Endometrial microvascular endothelial cells (primary cell): ENCODE results near the gene CUBN. TPM values are rescaled to one million over a fixed set of nuclear protein-coding genes. Genes with fewer than 3 reads are reported as not detected.
"Not testable (repeated sequence)": the region's sequence is repeated elsewhere in the genome, so short reads cannot be mapped to it uniquely, and the experiment has no call there.

Experiments
- in situ Hi-C: cut with HindIII; loops from 2 replicates; pipeline ENCODE4 v1.10.0; 2017; ENCODE audit warnings: low sequenced_read_pairs, low pct_unique_long_range_greater_than_20kb; ENCODE audit errors: inconsistent ontology term
- total RNA-seq: library from RNA; depleted of rRNA; stranded (reverse); fragments of >200 nt; gene quantifications from one replicate; pipeline ENCODE4 v1.2.3, GENCODE V29; 2015; ENCODE audit errors: inconsistent ontology term

CUBN gene
- total RNA-seq, 1 donor from 2014 or later, result 0.74 TPM

- in situ Hi-C loops, result no loop called here
These were observed 14.4 kb upstream of the CUBN start for GRCh38 chr10:17144032-17144431.

GRCh38 chr10:17143055-17143690 is 13.6 kb upstream of the CUBN start:
- in situ Hi-C loops, result no loop called here

GRCh38 chr10:17141504-17142229 is 12.1 kb upstream of the CUBN start:
- in situ Hi-C loops, result no loop called here

GRCh38 chr10:17140386-17140761 is 10.8 kb upstream of the CUBN start:
- in situ Hi-C loops, result no loop called here

- in situ Hi-C loops, result no loop called here
These were observed 8.9 kb upstream of the CUBN start for GRCh38 chr10:17138460-17139042.

GRCh38 chr10:17134737-17135260 is 5.2 kb upstream of the CUBN start:
- in situ Hi-C loops, result no loop called here

- in situ Hi-C loops, result no loop called here
These were observed 4.7 kb upstream of the CUBN start for GRCh38 chr10:17134282-17134681.

- in situ Hi-C loops, result no loop called here
These were observed 1.4 kb downstream of the CUBN start for GRCh38 chr10:17128261-17128660.

- in situ Hi-C loops, result no loop called here
These were observed 3.3 kb downstream of the CUBN start for GRCh38 chr10:17126327-17126726.

GRCh38 chr10:17125206-17125893 is 4.3 kb downstream of the CUBN start:
- in situ Hi-C loops, result no loop called here

GRCh38 chr10:17123961-17124360 is 5.7 kb downstream of the CUBN start:
- in situ Hi-C loops, result no loop called here

- in situ Hi-C loops, result no loop called here
These were observed 6.6 kb downstream of the CUBN start for GRCh38 chr10:17122726-17123661.

GRCh38 chr10:17122052-17122451 is 7.6 kb downstream of the CUBN start:
- in situ Hi-C loops, result no loop called here

GRCh38 chr10:17120694-17121093 is 8.9 kb downstream of the CUBN start:
- in situ Hi-C loops, result no loop called here

GRCh38 chr10:17119845-17120244 is 9.8 kb downstream of the CUBN start:
- in situ Hi-C loops, result no loop called here

- in situ Hi-C loops, result no loop called here
These were observed 13.4 kb downstream of the CUBN start for GRCh38 chr10:17116193-17116592.

- in situ Hi-C loops, result no loop called here
These were observed 13.9 kb downstream of the CUBN start for GRCh38 chr10:17115683-17116082.

GRCh38 chr10:17114878-17115444 is 14.7 kb downstream of the CUBN start:
- in situ Hi-C loops, result not testable (repeated sequence)
